ENCODE measurements around the gene OBSCN. TPM values are rescaled to one million over a fixed set of nuclear protein-coding genes. Genes with fewer than 3 reads are reported as not detected.

OBSCN gene
- total RNA-seq, 6 experiments from 2014 or later, result 0.27 to 1.8 (median 0.53) TPM

GRCh38 chr1:228291906-228292608, 84.2 kb downstream of the OBSCN start:
- peak; percentile 2 for DNase-seq
- Mint-ChIP-seq H3K27ac (no peak overlapping the region), H3K36me3 (ENCODE audit: low read depth) (peaks cover 2% of the 10 kb centered on the region), H3K4me3 (no peak overlapping the region), H3K27me3 (ENCODE audit: insufficient read depth) (peaks cover 8% of the 10 kb centered on the region), H3K4me1 (ENCODE audit: low read depth) (no peaks in the 10 kb centered on the region), H3K9me3 (peaks cover 43% of the 10 kb centered on the region)
- TF ChIP-seq CTCF (IDR thresholded peaks at IDR 0.05), result no peak

- no peak for TF ChIP-seq CTCF (IDR thresholded peaks at IDR 0.05)
- H3K4me1 Mint-ChIP-seq (ENCODE audit: low read depth), result no peaks in the 10 kb centered on the region
- DNase-seq, result no peak
- H3K9me3 Mint-ChIP-seq, result peaks cover 44% of the 10 kb centered on the region
- no peak overlapping the region for H3K27ac Mint-ChIP-seq
- peaks cover 6% of the 10 kb centered on the region for H3K27me3 Mint-ChIP-seq (ENCODE audit: insufficient read depth)
- no peak overlapping the region for H3K4me3 Mint-ChIP-seq
- peaks cover 7% of the 10 kb centered on the region for H3K36me3 Mint-ChIP-seq (ENCODE audit: low read depth)
Measured at GRCh38 chr1:228292609-228292911, 84.7 kb downstream of the OBSCN start.

GRCh38 chr1:228293393-228293792, 85.5 kb downstream of the OBSCN start:
- Mint-ChIP-seq H3K27ac (no peak overlapping the region), H3K4me3 (no peak overlapping the region), H3K36me3 (ENCODE audit: low read depth) (peaks cover 12% of the 10 kb centered on the region), H3K4me1 (ENCODE audit: low read depth) (no peaks in the 10 kb centered on the region), H3K27me3 (ENCODE audit: insufficient read depth) (peaks cover 6% of the 10 kb centered on the region), H3K9me3 (peaks cover 45% of the 10 kb centered on the region)
- no peak for DNase-seq
- no peak for TF ChIP-seq CTCF (IDR thresholded peaks at IDR 0.05)

- Mint-ChIP-seq H3K27me3 (ENCODE audit: insufficient read depth) (peaks cover 4% of the 10 kb centered on the region), H3K9me3 (peaks cover 45% of the 10 kb centered on the region), H3K36me3 (ENCODE audit: low read depth) (peaks cover 17% of the 10 kb centered on the region), H3K4me1 (ENCODE audit: low read depth) (no peaks in the 10 kb centered on the region), H3K27ac (no peak overlapping the region), H3K4me3 (no peak overlapping the region)
- no peak for TF ChIP-seq CTCF (IDR thresholded peaks at IDR 0.05)
- DNase-seq, result no peak
Measured at GRCh38 chr1:228293816-228294500, 86.1 kb downstream of the OBSCN start.

GRCh38 chr1:228294717-228295116, 86.9 kb downstream of the OBSCN start:
- H3K36me3 Mint-ChIP-seq (ENCODE audit: low read depth), result peaks cover 17% of the 10 kb centered on the region

More at GRCh38 chr1:228294717-228295116, 86.9 kb downstream of the OBSCN start:
- H3K27me3 Mint-ChIP-seq (ENCODE audit: insufficient read depth), result peaks cover 3% of the 10 kb centered on the region; the same call in 1 of the 2 replicates
- H3K9me3 Mint-ChIP-seq, result peaks cover 45% of the 10 kb centered on the region
- DNase-seq, result no peak
- no peak overlapping the region for H3K27ac Mint-ChIP-seq
- H3K4me3 Mint-ChIP-seq, result no peak overlapping the region
- no peak for TF ChIP-seq CTCF (IDR thresholded peaks at IDR 0.05)
- no peaks in the 10 kb centered on the region for H3K4me1 Mint-ChIP-seq (ENCODE audit: low read depth)
